Iris pigment epithelial cell (primary cell): ENCODE measurements around the gene UBXN10.

Source experiments
- DNase-seq: peaks from one replicate; pipeline ENCODE4 v3.0.0-alpha.2; 2011; ENCODE audit warnings: low read depth

Gene UBXN10

DNA sequence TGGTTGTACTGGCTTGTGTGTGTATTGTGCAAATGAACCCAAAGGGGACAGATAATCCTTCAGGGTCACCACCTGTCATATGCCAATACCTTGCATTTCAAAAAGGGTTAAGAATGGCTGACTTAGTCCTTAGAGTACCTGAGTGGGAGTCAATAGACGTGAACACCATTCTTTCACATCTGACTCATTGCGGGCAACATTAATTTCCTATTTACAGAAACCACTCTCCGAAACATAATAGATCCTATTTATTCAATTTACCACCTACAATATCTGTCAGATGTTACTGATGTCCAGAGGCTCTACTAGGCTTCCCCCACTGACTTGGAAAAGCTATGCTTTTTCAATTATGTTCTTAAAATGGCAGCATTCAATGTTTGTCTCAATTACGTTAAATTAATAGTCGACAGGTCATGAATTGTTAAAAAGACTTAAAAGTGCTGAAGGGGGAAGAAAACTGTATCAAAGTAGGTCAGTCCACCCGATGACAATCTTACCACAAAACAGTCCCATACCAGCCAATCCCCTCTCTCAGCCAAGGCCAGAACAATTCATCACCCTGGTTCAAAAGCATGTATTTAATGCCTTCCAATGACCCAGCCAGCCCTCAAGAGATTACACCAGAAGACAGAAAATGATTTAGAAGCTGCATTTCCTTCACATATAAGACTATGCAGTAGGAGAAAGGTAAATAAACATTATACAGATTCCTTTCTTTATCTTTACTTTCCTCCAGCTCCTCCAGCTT, 49.1 kb downstream of the UBXN10 start:
- DNase-seq, result no peak

DNA sequence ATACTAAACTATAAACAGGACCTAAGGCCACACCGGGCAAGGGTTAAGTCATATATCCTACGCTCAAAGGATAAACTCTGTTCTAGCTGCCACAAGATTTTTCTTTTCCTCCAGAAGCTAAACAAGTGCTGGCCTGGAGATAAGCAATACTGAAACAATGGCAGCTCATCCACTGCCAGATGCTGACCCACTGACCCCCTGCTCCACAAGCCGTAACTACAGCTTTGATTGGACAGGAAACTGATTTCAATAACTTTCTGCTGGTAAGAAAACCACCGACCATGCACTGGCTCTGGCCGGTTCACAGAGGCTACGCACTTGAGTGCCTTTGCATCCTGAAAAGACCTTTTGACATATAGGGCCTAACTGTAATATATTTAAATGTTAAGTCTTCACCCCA, 51.8 kb downstream of the UBXN10 start:
- no peak for DNase-seq

DNA sequence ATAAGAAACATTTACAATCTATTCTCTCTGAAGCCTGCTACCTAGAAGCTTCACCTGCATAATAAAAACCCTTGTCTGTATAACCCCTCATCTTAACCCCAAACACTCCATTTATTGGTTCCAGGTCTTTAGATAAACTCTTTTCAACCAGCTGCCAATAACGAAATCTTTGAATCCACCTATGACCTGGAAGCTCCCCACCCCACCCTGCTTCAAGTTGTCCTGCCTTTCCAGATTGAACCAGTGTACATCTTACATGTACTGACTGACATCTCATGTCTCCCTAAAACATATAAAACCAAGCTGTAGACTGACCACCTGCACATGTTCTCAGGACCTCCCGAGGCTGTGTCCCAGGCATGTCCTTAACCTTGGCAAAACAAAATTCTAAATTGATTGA, 54.1 kb downstream of the UBXN10 start:
- no peak for DNase-seq

DNA sequence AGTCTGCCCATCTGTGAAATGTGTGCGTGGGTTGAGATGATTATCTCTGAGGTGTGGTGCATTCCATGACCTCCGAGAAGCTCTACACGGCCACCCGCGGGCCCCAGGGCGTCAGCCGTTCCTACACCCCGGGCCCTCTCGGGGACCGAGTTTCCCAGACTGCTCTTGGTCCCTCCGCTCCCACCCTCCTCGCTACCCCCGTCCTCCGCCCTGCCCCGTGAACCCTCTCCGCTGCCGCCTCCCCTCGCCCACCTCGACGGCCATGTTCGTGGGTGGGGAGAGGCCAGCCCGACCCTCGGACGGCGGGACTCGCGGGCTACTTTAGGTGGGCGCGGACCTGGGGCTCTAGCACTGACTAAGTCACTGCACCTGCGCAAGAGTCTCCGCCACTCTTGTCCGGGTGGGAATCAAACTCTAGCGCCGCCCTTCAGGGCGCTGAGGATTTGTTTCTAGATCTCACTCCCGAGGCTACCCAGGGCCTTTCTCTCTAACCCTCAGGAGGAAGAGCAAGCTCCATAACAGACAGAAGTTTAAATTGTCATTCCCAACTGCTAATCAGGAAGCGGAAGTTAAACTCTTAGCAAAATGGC, 57.1 kb downstream of the UBXN10 start:
- no peak for DNase-seq
